Endothelial cell of umbilical vein (primary cell): Measurements from ENCODE around the gene TRAPPC14. TPM values are rescaled to one million over a fixed set of nuclear protein-coding genes. Genes with fewer than 3 reads are reported as not detected.

Experiments
- BruUV-seq: library from RNA; stranded (reverse); fragments of 400-500 nt; replicated peaks from 2 replicates; lab custom pipeline; 2021; lab: Mats Ljungman, UMichigan
- CTCF ChIA-PET: fragments of 300-600, 350-600 bp; sonication (Branson Sonifier 250); formaldehyde crosslinking; loops from one replicate; lab custom pipeline; 2021; ENCODE audit warnings: antibody characterized with exemption, inconsistent platforms; lab: Charles Lee
- POLR2A ChIA-PET: fragments of 300-600, 350-600 bp; sonication (Branson Sonifier 250); formaldehyde crosslinking; loops from one replicate; lab custom pipeline; 2021; ENCODE audit warnings: antibody characterized with exemption, inconsistent platforms; lab: Charles Lee
- DNase-seq: peaks from one replicate; pipeline ENCODE4 v3.0.0-alpha.2; 2011; ENCODE audit warnings: low read depth, low spot score
- FAIRE-seq: peaks from 2 replicates; lab custom pipeline; 2011; peaks lifted over from hg19 to GRCh38; lab: Jason Lieb, UNC
- H2AFZ ChIP-seq: 2 replicates; pipeline ENCODE4 v1.6.0; 2012; ENCODE audit warnings: low read depth, low read length, control low read depth, inconsistent platforms
- H3K27ac ChIP-seq: 2 replicates; pipeline ENCODE4 v1.5.1; 2011; ENCODE audit warnings: low read depth, mild to moderate bottlenecking, control low read depth, low read length, moderate library complexity; ENCODE audit not compliant: insufficient read depth
- H3K27me3 ChIP-seq, 2 experiments: 2 replicates each; pipeline versions ENCODE4 v1.6.0 to v1.6.1; 2011; ENCODE audit warnings: low read length in 2 of 2, mixed read lengths in 1 of 2; ENCODE audit not compliant: control insufficient read depth in 2 of 2, insufficient read depth in 2 of 2
- H3K36me3 ChIP-seq, 2 experiments: 2 replicates in 1 of 2; 3 replicates in 1 of 2; pipeline ENCODE4 v1.5.1; 2011; ENCODE audit warnings: low read length in 2 of 2, mild to moderate bottlenecking in 1 of 2, moderate library complexity in 1 of 2; ENCODE audit not compliant: control insufficient read depth in 2 of 2, insufficient read depth in 2 of 2; ENCODE audit errors: extremely low read depth in 1 of 2
- H3K4me1 ChIP-seq: 3 replicates; pipeline ENCODE4 v1.5.1; 2011; ENCODE audit warnings: mild to moderate bottlenecking, low read length; ENCODE audit not compliant: control insufficient read depth, insufficient read depth; ENCODE audit errors: extremely low read depth
- H3K4me2 ChIP-seq: 2 replicates; pipeline ENCODE4 v1.6.1; 2011; ENCODE audit warnings: low read length, control low read depth, mixed read lengths; ENCODE audit not compliant: insufficient read depth
- H3K4me3 ChIP-seq, 3 experiments: fragments of 200-600 bp in 1 of 3; sonication (generic), shearing (Covaris generic) in 1 of 3; replicated peaks in 1 of 3; 2 replicates each; pipeline ENCODE4 v1.5.1; 2011 to 2016; ENCODE audit warnings: control low read depth in 3 of 3, low read length in 3 of 3, mild to moderate bottlenecking in 2 of 3, inconsistent platforms in 1 of 3, low read depth in 1 of 3, moderate library complexity in 1 of 3; ENCODE audit not compliant: insufficient read depth in 1 of 3
- H3K79me2 ChIP-seq: 2 replicates; pipeline ENCODE4 v1.6.0; 2012; ENCODE audit warnings: low read length, inconsistent platforms; ENCODE audit not compliant: control insufficient read depth, insufficient read depth
- H3K9ac ChIP-seq: replicated peaks from 2 replicates; pipeline ENCODE3; 2011; ENCODE audit warnings: low read length, control low read depth; ENCODE audit not compliant: insufficient read depth; ENCODE audit errors: extremely low read depth
- H3K9me1 ChIP-seq: replicated peaks from 3 replicates; pipeline ENCODE4 v1.6.0; 2011; ENCODE audit warnings: mild to moderate bottlenecking, low read length; ENCODE audit not compliant: control insufficient read depth, insufficient read depth; ENCODE audit errors: extremely low read depth
- H3K9me3 ChIP-seq: replicated peaks from 2 replicates; pipeline ENCODE4 v1.5.1; 2012; ENCODE audit warnings: low read length, inconsistent platforms; ENCODE audit not compliant: control insufficient read depth, insufficient read depth
- H4K20me1 ChIP-seq: replicated peaks from 2 replicates; pipeline ENCODE3; 2011; ENCODE audit warnings: mild to moderate bottlenecking, low read length; ENCODE audit not compliant: control insufficient read depth, insufficient read depth; ENCODE audit errors: extremely low read depth
- CTCF ChIP-seq, 2 donors: IDR thresholded peaks; 1 replicate in 1 of 2; 2 replicates in 1 of 2; pipeline ENCODE4 v1.5.1; 2011; ENCODE audit warnings: low read length in 2 of 2, mild to moderate bottlenecking in 2 of 2, moderate library complexity in 2 of 2, control low read depth in 1 of 2, inconsistent platforms in 1 of 2, low read depth in 1 of 2; ENCODE audit not compliant: insufficient read depth in 1 of 2; ENCODE audit errors: extremely low read depth in 1 of 2
- EZH2 ChIP-seq: IDR thresholded peaks from 2 replicates; pipeline ENCODE4 v1.6.1; 2012; ENCODE audit warnings: borderline replicate concordance, low read depth, mild to moderate bottlenecking, moderate library complexity, low read length, inconsistent platforms; ENCODE audit not compliant: severe bottlenecking
- FOS ChIP-seq: IDR thresholded peaks from 2 replicates; pipeline ENCODE4 v1.6.1; 2011; ENCODE audit warnings: mild to moderate bottlenecking, low read length, moderate library complexity, borderline replicate concordance; ENCODE audit not compliant: insufficient read depth
- GATA2 ChIP-seq: IDR thresholded peaks from 2 replicates; pipeline ENCODE4 v1.7.0; 2011; ENCODE audit warnings: low read depth, mild to moderate bottlenecking, moderate library complexity, mixed read lengths, low read length; ENCODE audit not compliant: insufficient read length, insufficient read depth
- JUN ChIP-seq: IDR thresholded peaks from 2 replicates; pipeline ENCODE4 v1.6.1; 2011; ENCODE audit warnings: borderline replicate concordance, low read depth; ENCODE audit not compliant: insufficient read length, insufficient read depth
- MAX ChIP-seq: IDR thresholded peaks from 2 replicates; pipeline ENCODE4 v1.6.1; 2011; ENCODE audit not compliant: insufficient read depth, insufficient read length
- MYC ChIP-seq: IDR thresholded peaks from one replicate; pipeline ENCODE4 v1.6.1; 2011; ENCODE audit warnings: mild to moderate bottlenecking, low read depth, low read length
- POLR2A ChIP-seq: IDR thresholded peaks from 2 replicates; pipeline ENCODE4 v1.6.1; 2012; ENCODE audit warnings: low read depth, mild to moderate bottlenecking, control low read depth, low read length
- POLR2AphosphoS5 ChIP-seq: IDR thresholded peaks from 2 replicates; pipeline ENCODE4 v1.6.1; 2012; ENCODE audit warnings: low read depth, mild to moderate bottlenecking, control low read depth, low read length, moderate library complexity; ENCODE audit not compliant: insufficient read depth
- dilution Hi-C: fragments of 300-500 bp; cut with MboI; formaldehyde crosslinking; loops from one replicate; pipeline ENCODE4 v1.15.0; 2019; ENCODE audit warnings: low sequenced_read_pairs; ENCODE audit not compliant: extremely low pct_ligation_motif_present
- intact Hi-C: fragments of 100-400 bp; cut with micrococcal nuclease; formaldehyde crosslinking; loops from one replicate; pipeline ENCODE4 v1.10.0; 2022
- polyA plus RNA-seq, 4 experiments: library from polyadenylated mRNA; depleted of rRNA in 3 of 4; stranded (reverse) in 3 of 4; unstranded in 1 of 4; fragments of >200 nt; gene quantifications; 2 replicates each; pipeline versions ENCODE4 v1.2.1 to v1.2.3, GENCODE V29; 2011 to 2012; ENCODE audit warnings: missing spikeins in 1 of 4
- total RNA-seq: library from RNA; stranded (reverse); gene quantifications from 2 replicates; pipeline ENCODE4 v1.2.3, GENCODE V29; 2021

TRAPPC14 gene
- total and polyA plus RNA-seq, 2 donors (not counting 3 experiments of a cell fraction or from before 2014, with no cell fraction given), result 13.3 to 23.0 TPM

- no TSS peak for BruUV-seq
- DNase-seq, result no peak
- H3K36me3 ChIP-seq, result no peaks in the 10 kb centered on the region
- TF ChIP-seq JUN, result no peak
- no peak for TF ChIP-seq FOS
- no peak for TF ChIP-seq MYC
- no peak for TF ChIP-seq CTCF (IDR thresholded peaks at IDR 0.05; ENCODE audit: extremely low read depth in 1 of 2, insufficient read depth in 1 of 2, low read depth in 1 of 2, low read length in 2 of 2)
- no peak for TF ChIP-seq MAX
- TF ChIP-seq POLR2A, result no peak
- no peak for TF ChIP-seq EZH2
- TF ChIP-seq GATA2, result no peak
- no peak for TF ChIP-seq POLR2AphosphoS5
- no peak for FAIRE-seq
- no peak overlapping the region for H3K4me2 ChIP-seq
- H3K4me3 ChIP-seq, result no peak overlapping the region
- no peak overlapping the region for H2AFZ ChIP-seq
- dilution Hi-C loops (no loop called here), intact Hi-C loops (loop anchor here (10.0 kb wide), 1 partner anchor 912 kb away; no protein-coding TSS in a partner anchor)
- ChIA-PET POLR2A (no interaction called here), CTCF (interaction anchor here (1.1 to 1.6 kb wide), 3 partner anchors 9 to 265 kb away, joined by 4 to 8 read pairs (median 6); no protein-coding TSS in a partner anchor)
- no peaks in the 10 kb centered on the region for H4K20me1 ChIP-seq
- H3K9me1 ChIP-seq, result no peaks in the 10 kb centered on the region
- H3K4me1 ChIP-seq, result no peaks in the 10 kb centered on the region
- H3K27me3 ChIP-seq, result peaks cover 0 to 3% of the 10 kb centered on the region in 2 experiments
- no peak overlapping the region for H3K9ac ChIP-seq
- H3K9me3 ChIP-seq, result no peaks in the 10 kb centered on the region
- H3K27ac ChIP-seq, result no peak overlapping the region
- H3K79me2 ChIP-seq, result no peaks in the 10 kb centered on the region
Observed at GRCh38 chr7:100142461-100142860, 16.1 kb downstream of the TRAPPC14 start.
